Measurements from ENCODE around the gene ARID1B. TPM values are rescaled to one million over a fixed set of nuclear protein-coding genes. Genes with fewer than 3 reads are reported as not detected.
A peak's percentile ranks its signal among the peaks of the same experiment; 100 is the strongest.

ARID1B gene
- total RNA-seq, 6 experiments from 2014 or later, result 32.5 to 44.3 (median 36.5) TPM

GRCh38 chr6:157225575-157225995, 448.4 kb downstream of the ARID1B start:
- no peak for DNase-seq
- Mint-ChIP-seq H3K9me3 (no peaks in the 10 kb centered on the region), H3K36me3 (ENCODE audit: low read depth) (no peaks in the 10 kb centered on the region), H3K4me3 (no peak overlapping the region), H3K27ac (no peak overlapping the region), H3K4me1 (ENCODE audit: low read depth) (peaks cover 29% of the 10 kb centered on the region), H3K27me3 (ENCODE audit: insufficient read depth) (peaks cover 6% of the 10 kb centered on the region)
- no peak for TF ChIP-seq CTCF (IDR thresholded peaks at IDR 0.05)

GRCh38 chr6:157226026-157226625, 448.9 kb downstream of the ARID1B start:
- no peak for DNase-seq
- no peak overlapping the region for H3K27ac Mint-ChIP-seq

GRCh38 chr6:157226761-157227160, 449.6 kb downstream of the ARID1B start:
- H3K27ac Mint-ChIP-seq, result no peak overlapping the region
- peaks cover 7% of the 10 kb centered on the region; the same call in 1 of the 2 replicates for H3K27me3 Mint-ChIP-seq (ENCODE audit: insufficient read depth)
- TF ChIP-seq CTCF (IDR thresholded peaks at IDR 0.05), result no peak
- no peaks in the 10 kb centered on the region for H3K9me3 Mint-ChIP-seq
- DNase-seq, result no peak
- no peak overlapping the region for H3K4me3 Mint-ChIP-seq
- H3K4me1 Mint-ChIP-seq (ENCODE audit: low read depth), result peaks cover 17% of the 10 kb centered on the region
- H3K36me3 Mint-ChIP-seq (ENCODE audit: low read depth), result no peaks in the 10 kb centered on the region

More at GRCh38 chr6:157226026-157226625, 448.9 kb downstream of the ARID1B start:
- H3K9me3 Mint-ChIP-seq, result no peaks in the 10 kb centered on the region
- H3K4me3 Mint-ChIP-seq, result no peak overlapping the region
- peaks cover 23% of the 10 kb centered on the region for H3K4me1 Mint-ChIP-seq (ENCODE audit: low read depth)
- peaks cover 6% of the 10 kb centered on the region for H3K27me3 Mint-ChIP-seq (ENCODE audit: insufficient read depth)
- TF ChIP-seq CTCF (IDR thresholded peaks at IDR 0.05), result no peak
- no peaks in the 10 kb centered on the region for H3K36me3 Mint-ChIP-seq (ENCODE audit: low read depth)

- Mint-ChIP-seq H3K36me3 (ENCODE audit: low read depth) (no peaks in the 10 kb centered on the region), H3K9me3 (no peaks in the 10 kb centered on the region), H3K4me3 (no peak overlapping the region), H3K4me1 (ENCODE audit: low read depth) (peaks cover 12% of the 10 kb centered on the region), H3K27ac (no peak overlapping the region), H3K27me3 (ENCODE audit: insufficient read depth) (peaks cover 10% of the 10 kb centered on the region)
- TF ChIP-seq CTCF (IDR thresholded peaks at IDR 0.05), result peak; percentile 74
- DNase-seq, result peak; percentile 19
These were observed 450.3 kb downstream of the ARID1B start for GRCh38 chr6:157227202-157228166.

GRCh38 chr6:157228426-157229131, 451.4 kb downstream of the ARID1B start:
- Mint-ChIP-seq H3K27ac (no peak overlapping the region), H3K4me1 (ENCODE audit: low read depth) (peaks cover 5% of the 10 kb centered on the region; the same call in 1 of the 2 replicates), H3K27me3 (ENCODE audit: insufficient read depth) (peaks cover 10% of the 10 kb centered on the region), H3K4me3 (no peak overlapping the region), H3K9me3 (no peaks in the 10 kb centered on the region), H3K36me3 (ENCODE audit: low read depth) (no peaks in the 10 kb centered on the region)
- no peak for DNase-seq
- TF ChIP-seq CTCF (IDR thresholded peaks at IDR 0.05), result no peak
